ENCODE measurements around the gene CAMK1D. TPM values are rescaled to one million over a fixed set of nuclear protein-coding genes. Genes with fewer than 3 reads are reported as not detected.

Gene CAMK1D
- total RNA-seq, 1 donor from 2014 or later, result 1.8 TPM

GRCh38 chr10:12758271-12758670 lies 408.9 kb downstream of the CAMK1D start:
- H3K27me3 ChIP-seq (ENCODE audit: control insufficient read depth, insufficient read depth, low read length), result no peaks in the 10 kb centered on the region
- FAIRE-seq, result no peak
- DNase-seq (ENCODE audit: low read depth), result no peak

GRCh38 chr10:12766223-12766622 lies 416.9 kb downstream of the CAMK1D start:
- Histone ChIP-seq H3K27me3 (ENCODE audit: control insufficient read depth, insufficient read depth, low read length) (no peaks in the 10 kb centered on the region), H3K36me3 (ENCODE audit: control insufficient read depth, insufficient read depth, low read length) (no peaks in the 10 kb centered on the region), H3K4me3 (ENCODE audit: low read depth, low read length) (no peak overlapping the region)
- FAIRE-seq (no peak), DNase-seq (ENCODE audit: low read depth) (no peak)
- no peak for TF ChIP-seq CTCF (IDR thresholded peaks at IDR 0.05; ENCODE audit: insufficient read depth, low read length, severe bottlenecking)

More at GRCh38 chr10:12758271-12758670, 408.9 kb downstream of the CAMK1D start:
- H3K36me3 ChIP-seq (ENCODE audit: control insufficient read depth, insufficient read depth, low read length), result no peaks in the 10 kb centered on the region
- H3K4me3 ChIP-seq (ENCODE audit: low read depth, low read length), result no peak overlapping the region
- no peak for TF ChIP-seq CTCF (IDR thresholded peaks at IDR 0.05; ENCODE audit: insufficient read depth, low read length, severe bottlenecking)

DNA sequence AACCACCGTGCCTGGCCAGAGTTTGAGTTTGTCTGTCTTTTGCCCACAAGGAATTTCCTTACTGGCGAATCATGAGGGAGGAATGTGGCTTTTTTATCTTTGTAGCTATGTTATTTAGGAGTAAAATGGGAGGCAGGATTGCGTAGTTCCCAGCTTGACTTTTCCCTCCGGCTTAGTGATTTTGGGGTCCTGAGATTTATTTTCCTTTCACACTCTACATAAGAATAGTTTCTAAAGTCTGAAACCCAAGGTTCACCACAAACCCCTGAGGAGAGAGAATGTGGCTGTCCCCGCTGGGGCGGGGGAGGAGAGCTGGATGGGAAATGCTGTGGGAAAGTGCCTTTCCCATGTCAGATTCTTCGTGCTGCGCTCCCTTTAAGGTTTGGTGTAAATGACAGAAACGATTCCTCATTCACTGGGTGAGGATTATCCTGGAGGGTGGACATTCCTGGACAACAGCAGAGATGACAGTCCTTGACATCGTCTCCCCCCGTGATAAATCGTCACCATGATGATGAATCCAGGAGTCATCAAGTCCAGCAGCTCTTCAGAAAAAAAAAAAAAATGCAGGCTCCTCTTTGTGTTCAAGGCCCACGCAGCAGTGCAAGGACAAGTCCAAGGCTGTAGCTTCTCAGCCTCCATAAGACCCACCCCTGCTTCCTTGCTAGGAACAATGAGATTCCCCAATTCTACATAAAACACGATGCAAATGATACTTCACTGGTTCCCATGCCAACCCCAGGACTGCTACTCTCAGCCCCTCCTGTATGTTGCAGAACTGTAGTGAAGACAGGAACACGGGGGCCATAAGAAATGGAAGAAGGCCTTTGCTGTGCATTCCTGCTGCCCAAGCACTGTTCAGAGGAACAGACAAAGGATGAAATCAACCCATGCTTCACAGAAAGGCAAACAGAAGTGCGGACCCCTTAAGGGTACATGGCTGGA lies 419.1 kb downstream of the CAMK1D start:
- DNase-seq (ENCODE audit: low read depth) (peak; percentile 74), FAIRE-seq (no peak)
- no peaks in the 10 kb centered on the region for H3K36me3 ChIP-seq (ENCODE audit: control insufficient read depth, insufficient read depth, low read length)

GRCh38 chr10:12769323-12770044 lies 420.1 kb downstream of the CAMK1D start:
- H3K27me3 ChIP-seq (ENCODE audit: control insufficient read depth, insufficient read depth, low read length), result no peaks in the 10 kb centered on the region
- no peak for TF ChIP-seq CTCF (IDR thresholded peaks at IDR 0.05; ENCODE audit: insufficient read depth, low read length, severe bottlenecking)
- FAIRE-seq, result peak; percentile 86
- no peak for DNase-seq (ENCODE audit: low read depth)
- no peaks in the 10 kb centered on the region for H3K36me3 ChIP-seq (ENCODE audit: control insufficient read depth, insufficient read depth, low read length)
- no peak overlapping the region for H3K4me3 ChIP-seq (ENCODE audit: low read depth, low read length)

More for the DNA sequence above, 419.1 kb downstream of the CAMK1D start:
- H3K4me3 ChIP-seq (ENCODE audit: low read depth, low read length), result no peak overlapping the region
- no peaks in the 10 kb centered on the region for H3K27me3 ChIP-seq (ENCODE audit: control insufficient read depth, insufficient read depth, low read length)
- TF ChIP-seq CTCF (IDR thresholded peaks at IDR 0.05; ENCODE audit: insufficient read depth, low read length, severe bottlenecking), result no peak

- FAIRE-seq (peak; percentile 68), DNase-seq (ENCODE audit: low read depth) (no peak)
- TF ChIP-seq CTCF (IDR thresholded peaks at IDR 0.05; ENCODE audit: insufficient read depth, low read length, severe bottlenecking), result no peak
- Histone ChIP-seq H3K36me3 (ENCODE audit: control insufficient read depth, insufficient read depth, low read length) (no peaks in the 10 kb centered on the region), H3K4me3 (ENCODE audit: low read depth, low read length) (no peak overlapping the region), H3K27me3 (ENCODE audit: control insufficient read depth, insufficient read depth, low read length) (no peaks in the 10 kb centered on the region)
Observed at GRCh38 chr10:12771981-12772760, 422.8 kb downstream of the CAMK1D start.

All from bronchial epithelial cell (primary cell).